ENCODE results near the gene MRPS25. TPM values are rescaled to one million over a fixed set of nuclear protein-coding genes. Genes with fewer than 3 reads are reported as not detected.

The MRPS25 gene
- 23.7 and 30.8 TPM in 2 replicates for total RNA-seq
- 44.5 TPM for polyA plus RNA-seq (2012)

- peak; percentile 93 for DNase-seq (ENCODE audit: low read depth)
Observed at GRCh38 chr3:15064835-15065549, at the start of gene MRPS25. MRPS25 (minus strand) TSS chr3:15065315; CDS start chr3:15065194, 121 bp downstream.

- no peak for DNase-seq (ENCODE audit: low read depth)
Observed at GRCh38 chr3:15113884-15114283, 48.8 kb upstream of the MRPS25 start.

GRCh38 chr3:15113471-15113870 is 48.4 kb upstream of the MRPS25 start:
- DNase-seq (ENCODE audit: low read depth): no peak

GRCh38 chr3:15112011-15112410 is 46.9 kb upstream of the MRPS25 start:
- no peak for DNase-seq (ENCODE audit: low read depth)

- DNase-seq (ENCODE audit: low read depth): no peak
Observed at GRCh38 chr3:15110206-15110605, 45.1 kb upstream of the MRPS25 start.

GRCh38 chr3:15108869-15109268 is 43.8 kb upstream of the MRPS25 start:
- peak; percentile 6 for DNase-seq (ENCODE audit: low read depth)

- peak; percentile 73 for DNase-seq (ENCODE audit: low read depth)
Observed at GRCh38 chr3:15108082-15108545, 43.0 kb upstream of the MRPS25 start.

- DNase-seq (ENCODE audit: low read depth): no peak
Observed at GRCh38 chr3:15107075-15107947, 42.2 kb upstream of the MRPS25 start.

GRCh38 chr3:15102836-15103235 is 37.7 kb upstream of the MRPS25 start:
- DNase-seq (ENCODE audit: low read depth): peak; percentile 92

GRCh38 chr3:15102256-15102655 is 37.1 kb upstream of the MRPS25 start:
- DNase-seq (ENCODE audit: low read depth): peak; percentile 98

- no peak for DNase-seq (ENCODE audit: low read depth)
Observed at GRCh38 chr3:15099364-15100098, 34.4 kb upstream of the MRPS25 start.

- DNase-seq (ENCODE audit: low read depth): peak; percentile 98
Observed at GRCh38 chr3:15098503-15099363, 33.6 kb upstream of the MRPS25 start, which contains the start of gene RBSN. RBSN (minus strand) TSS chr3:15099148; CDS start chr3:15096120, 3,028 bp downstream.

- DNase-seq (ENCODE audit: low read depth): peak; percentile 50
Observed at GRCh38 chr3:15097891-15098290, 32.8 kb upstream of the MRPS25 start.

GRCh38 chr3:15096046-15096445 is 30.9 kb upstream of the MRPS25 start:
- DNase-seq (ENCODE audit: low read depth): no peak

- DNase-seq (ENCODE audit: low read depth): no peak
Observed at GRCh38 chr3:15094187-15094875, 29.2 kb upstream of the MRPS25 start.

- no peak for DNase-seq (ENCODE audit: low read depth)
Observed at GRCh38 chr3:15092686-15093085, 27.6 kb upstream of the MRPS25 start.

- peak; percentile 31 for DNase-seq (ENCODE audit: low read depth)
Observed at GRCh38 chr3:15091575-15091974, 26.5 kb upstream of the MRPS25 start.

- DNase-seq (ENCODE audit: low read depth): no peak
Observed at GRCh38 chr3:15089201-15089600, 24.1 kb upstream of the MRPS25 start.

GRCh38 chr3:15086699-15087098 is 21.6 kb upstream of the MRPS25 start:
- DNase-seq (ENCODE audit: low read depth): no peak

GRCh38 chr3:15086263-15086662 is 21.1 kb upstream of the MRPS25 start:
- DNase-seq (ENCODE audit: low read depth): no peak
